ENCODE measurements around the gene ADRA2C.

- TF ChIP-seq, protein P1, sequence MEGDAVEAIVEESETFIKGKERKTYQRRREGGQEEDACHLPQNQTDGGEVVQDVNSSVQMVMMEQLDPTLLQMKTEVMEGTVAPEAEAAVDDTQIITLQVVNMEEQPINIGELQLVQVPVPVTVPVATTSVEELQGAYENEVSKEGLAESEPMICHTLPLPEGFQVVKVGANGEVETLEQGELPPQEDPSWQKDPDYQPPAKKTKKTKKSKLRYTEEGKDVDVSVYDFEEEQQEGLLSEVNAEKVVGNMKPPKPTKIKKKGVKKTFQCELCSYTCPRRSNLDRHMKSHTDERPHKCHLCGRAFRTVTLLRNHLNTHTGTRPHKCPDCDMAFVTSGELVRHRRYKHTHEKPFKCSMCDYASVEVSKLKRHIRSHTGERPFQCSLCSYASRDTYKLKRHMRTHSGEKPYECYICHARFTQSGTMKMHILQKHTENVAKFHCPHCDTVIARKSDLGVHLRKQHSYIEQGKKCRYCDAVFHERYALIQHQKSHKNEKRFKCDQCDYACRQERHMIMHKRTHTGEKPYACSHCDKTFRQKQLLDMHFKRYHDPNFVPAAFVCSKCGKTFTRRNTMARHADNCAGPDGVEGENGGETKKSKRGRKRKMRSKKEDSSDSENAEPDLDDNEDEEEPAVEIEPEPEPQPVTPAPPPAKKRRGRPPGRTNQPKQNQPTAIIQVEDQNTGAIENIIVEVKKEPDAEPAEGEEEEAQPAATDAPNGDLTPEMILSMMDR (IDR thresholded peaks at IDR 0.05) = no peak
- TF ChIP-seq NFIC (IDR thresholded peaks at IDR 0.05; ENCODE audit: borderline replicate concordance) = no peak
- TF ChIP-seq GABPA (IDR thresholded peaks at IDR 0.05; ENCODE audit: low read depth) = no peak
- TF ChIP-seq USF2 (IDR thresholded peaks at IDR 0.05; ENCODE audit: borderline replicate concordance, low read depth, low read length) = no peak
- TF ChIP-seq, protein P2, sequence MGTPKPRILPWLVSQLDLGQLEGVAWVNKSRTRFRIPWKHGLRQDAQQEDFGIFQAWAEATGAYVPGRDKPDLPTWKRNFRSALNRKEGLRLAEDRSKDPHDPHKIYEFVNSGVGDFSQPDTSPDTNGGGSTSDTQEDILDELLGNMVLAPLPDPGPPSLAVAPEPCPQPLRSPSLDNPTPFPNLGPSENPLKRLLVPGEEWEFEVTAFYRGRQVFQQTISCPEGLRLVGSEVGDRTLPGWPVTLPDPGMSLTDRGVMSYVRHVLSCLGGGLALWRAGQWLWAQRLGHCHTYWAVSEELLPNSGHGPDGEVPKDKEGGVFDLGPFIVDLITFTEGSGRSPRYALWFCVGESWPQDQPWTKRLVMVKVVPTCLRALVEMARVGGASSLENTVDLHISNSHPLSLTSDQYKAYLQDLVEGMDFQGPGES (IDR thresholded peaks at IDR 0.05; ENCODE audit: low read depth, low read length) = no peak
These were observed 17.6 kb downstream of the ADRA2C start for GRCh38 chr4:3783693-3784306.
